Activated T-helper 2 cell treated with anti-CD3 and anti-CD28 coated beads, Interferon-gamma antibody, Interleukin-2, Interleukin-4, amounts not matched to agents 10 μg/mL and 5 μg/mL and 100 μg/mL, durations not matched to agents 14 hours and 24 hours and 36 hours (primary cell): ENCODE measurements around the gene MYO1H. TPM values are rescaled to one million over a fixed set of nuclear protein-coding genes. Genes with fewer than 3 reads are reported as not detected.
"Not testable (repeated sequence)": the region's sequence is repeated elsewhere in the genome, so short reads cannot be mapped to it uniquely, and the experiment has no call there.

Source experiments
- DNase-seq: peaks from one replicate; pipeline ENCODE4 v3.0.0; 2021; ENCODE audit warnings: low spot score
- H3K27ac Mint-ChIP-seq: one replicate; pipeline ENCODE4 v1.8.0; 2021; ENCODE audit warnings: mixed read lengths
- H3K27me3 Mint-ChIP-seq: one replicate; pipeline ENCODE4 v1.8.0; 2021; ENCODE audit warnings: low read depth, mixed read lengths
- H3K36me3 Mint-ChIP-seq: one replicate; pipeline ENCODE4 v1.8.0; 2021; ENCODE audit warnings: low read depth, mixed read lengths
- H3K4me1 Mint-ChIP-seq: one replicate; pipeline ENCODE4 v1.8.0; 2021; ENCODE audit warnings: low read depth, mixed read lengths
- H3K4me3 Mint-ChIP-seq: one replicate; pipeline ENCODE4 v1.8.0; 2021; ENCODE audit warnings: low read depth, mild to moderate bottlenecking, moderate library complexity, mixed read lengths
- H3K9me3 Mint-ChIP-seq: one replicate; pipeline ENCODE4 v1.8.0; 2021; ENCODE audit warnings: mixed read lengths
- intact Hi-C: fragments of 100-400 bp; cut with micrococcal nuclease; formaldehyde crosslinking; loops from one replicate; pipeline ENCODE4 v1.15.1; 2023
- total RNA-seq: library from RNA; stranded (reverse); gene quantifications from 2 replicates; pipeline ENCODE4 v1.2.3, GENCODE V29; 2022

Gene MYO1H
- total RNA-seq, 1 donor from 2014 or later, result not detected

DNA sequence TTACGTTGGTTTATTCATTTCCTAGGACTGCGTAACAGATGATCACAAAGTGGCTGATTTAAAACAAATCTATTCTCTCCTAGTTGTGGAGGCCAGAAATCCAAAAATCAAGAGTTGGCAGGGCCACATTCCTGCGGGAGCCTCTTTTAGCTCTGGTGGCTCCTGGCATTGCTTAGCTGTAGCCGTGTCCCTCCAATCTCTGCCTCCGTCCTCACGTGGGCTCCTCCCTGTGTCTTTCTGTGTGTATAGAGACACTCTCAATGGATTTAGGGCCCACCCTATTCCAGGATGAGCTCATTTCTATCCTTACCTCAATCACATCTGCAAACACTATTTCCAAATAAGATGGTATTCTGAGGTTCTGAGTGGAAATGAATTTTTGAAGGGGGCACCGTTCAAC lies 86.9 kb downstream of the MYO1H start:
- Mint-ChIP-seq H3K27ac (no peak overlapping the region), H3K27me3 (no peaks in the 10 kb centered on the region), H3K9me3 (no peaks in the 10 kb centered on the region), H3K4me1 (peaks cover 8% of the 10 kb centered on the region), H3K36me3 (no peaks in the 10 kb centered on the region), H3K4me3 (no peak overlapping the region)
- DNase-seq, result no peak
- intact Hi-C loops, result loop anchor here (5.0 kb wide), 1 partner anchor 43 kb away; the partner anchor contains the start of genes KCTD10 and UBE3B

DNA sequence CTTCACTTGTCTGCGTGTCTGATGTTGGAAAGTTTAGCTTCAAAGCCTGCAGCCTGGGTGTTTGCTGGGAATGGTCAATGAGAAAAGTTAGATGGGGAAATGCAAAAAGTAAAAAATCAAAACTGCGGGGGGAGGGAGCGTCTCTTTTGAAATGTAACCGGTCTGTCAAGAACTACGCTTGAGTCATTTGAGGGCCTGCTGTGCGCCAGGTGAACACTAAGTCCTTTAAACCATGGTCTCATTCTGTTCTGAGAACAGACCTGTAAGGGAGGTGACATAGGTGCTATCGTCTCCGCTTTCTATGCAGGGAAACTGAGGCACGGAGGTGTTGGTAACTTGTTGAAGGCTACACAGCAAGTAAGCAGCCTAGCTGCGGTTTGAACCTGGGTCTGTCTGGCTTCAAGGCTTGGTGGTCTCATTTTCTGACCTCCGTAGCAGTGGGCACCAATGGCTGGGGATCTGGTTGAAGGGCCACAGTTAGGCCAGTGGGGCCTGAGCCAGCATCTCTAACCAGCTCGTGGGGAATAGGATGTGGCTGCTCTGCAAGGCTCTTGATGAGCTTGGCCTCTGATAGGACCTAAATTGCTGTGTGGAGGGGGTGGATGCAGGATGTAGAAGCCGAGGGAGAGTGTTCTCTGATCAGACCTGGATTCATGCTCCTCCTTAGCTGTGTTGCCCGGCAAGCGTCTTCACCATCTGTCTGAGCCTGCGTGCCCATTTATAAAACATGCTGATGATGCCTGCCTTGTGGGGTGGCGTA lies 87.9 kb downstream of the MYO1H start:
- no peaks in the 10 kb centered on the region for H3K27me3 Mint-ChIP-seq
- peaks cover 8% of the 10 kb centered on the region for H3K4me1 Mint-ChIP-seq
- H3K4me3 Mint-ChIP-seq, result no peak overlapping the region
- intact Hi-C loops, result no loop called here
- no peaks in the 10 kb centered on the region for H3K36me3 Mint-ChIP-seq
- no peak for DNase-seq
- H3K27ac Mint-ChIP-seq, result no peak overlapping the region
- no peaks in the 10 kb centered on the region for H3K9me3 Mint-ChIP-seq

DNA sequence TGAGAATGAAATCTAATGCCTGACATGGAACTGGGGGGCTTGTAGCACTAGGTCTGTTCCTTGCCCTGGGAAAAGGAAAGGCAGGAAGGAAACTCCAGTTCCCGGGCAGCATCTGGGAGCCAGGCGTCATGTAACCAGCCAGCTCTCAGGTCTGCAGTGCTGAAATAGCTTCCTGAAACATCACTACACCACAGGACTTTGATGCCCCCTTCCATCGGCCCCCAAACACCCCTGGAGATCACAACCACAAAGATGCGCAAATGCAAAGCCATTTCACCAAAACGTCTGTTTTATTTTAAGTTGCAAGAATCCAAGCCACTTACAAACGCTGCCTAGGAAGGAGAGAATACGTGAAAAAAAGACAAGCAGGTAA lies 88.5 kb downstream of the MYO1H start:
- H3K27me3 Mint-ChIP-seq, result no peaks in the 10 kb centered on the region
- H3K4me3 Mint-ChIP-seq, result no peak overlapping the region
- H3K36me3 Mint-ChIP-seq, result no peaks in the 10 kb centered on the region
- DNase-seq, result no peak
- no peaks in the 10 kb centered on the region for H3K9me3 Mint-ChIP-seq
- peaks cover 8% of the 10 kb centered on the region for H3K4me1 Mint-ChIP-seq
- H3K27ac Mint-ChIP-seq, result no peak overlapping the region
- intact Hi-C loops, result no loop called here

DNA sequence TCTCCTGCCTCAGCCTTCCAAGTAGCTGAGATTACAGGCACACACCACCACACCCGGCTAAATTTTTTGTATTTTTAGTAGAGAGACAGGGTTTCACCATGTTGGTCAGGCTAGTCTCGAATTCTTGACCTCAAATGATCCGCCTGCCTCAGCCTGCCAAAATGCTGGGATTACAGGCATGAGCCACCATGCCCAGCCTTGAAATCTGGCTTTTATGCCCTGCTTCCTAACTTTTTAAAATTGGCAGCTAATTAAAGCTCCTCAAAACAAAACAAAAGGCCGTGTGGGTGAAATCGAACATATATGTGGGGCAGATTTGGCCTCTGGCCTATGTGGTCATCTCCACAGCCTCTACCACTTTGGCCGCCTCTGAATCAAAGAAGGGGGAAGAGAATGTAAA lies 91.5 kb downstream of the MYO1H start:
- intact Hi-C loops, result no loop called here
- Mint-ChIP-seq H3K27ac (no peak overlapping the region), H3K9me3 (no peaks in the 10 kb centered on the region), H3K27me3 (no peaks in the 10 kb centered on the region), H3K4me1 (no peaks in the 10 kb centered on the region), H3K36me3 (no peaks in the 10 kb centered on the region), H3K4me3 (no peak overlapping the region)
- DNase-seq, result no peak

DNA sequence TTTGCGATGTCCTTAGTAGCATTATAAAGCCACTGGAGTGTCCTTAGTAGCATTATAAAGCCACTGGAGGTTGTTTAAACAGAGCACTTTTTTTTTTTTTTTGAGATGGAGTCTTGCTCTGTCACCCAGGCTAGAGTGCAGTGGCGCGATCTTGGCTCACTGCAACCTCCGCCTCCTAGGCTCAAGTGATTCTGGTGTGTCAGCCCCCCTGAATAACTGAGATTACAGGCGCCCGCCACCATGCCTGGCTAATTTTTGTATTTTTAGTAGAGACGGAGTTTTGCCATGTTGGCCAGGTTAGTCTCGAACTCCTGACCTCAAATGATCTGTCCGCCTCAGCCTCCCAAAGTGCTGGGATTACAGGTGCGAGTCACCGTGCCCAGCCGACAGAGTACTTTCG lies 92.3 kb downstream of the MYO1H start:
- H3K36me3 Mint-ChIP-seq, H3K4me3 Mint-ChIP-seq, intact Hi-C loops, H3K27ac Mint-ChIP-seq, DNase-seq, H3K4me1 Mint-ChIP-seq, H3K9me3 Mint-ChIP-seq, H3K27me3 Mint-ChIP-seq: not testable (repeated sequence)

DNA sequence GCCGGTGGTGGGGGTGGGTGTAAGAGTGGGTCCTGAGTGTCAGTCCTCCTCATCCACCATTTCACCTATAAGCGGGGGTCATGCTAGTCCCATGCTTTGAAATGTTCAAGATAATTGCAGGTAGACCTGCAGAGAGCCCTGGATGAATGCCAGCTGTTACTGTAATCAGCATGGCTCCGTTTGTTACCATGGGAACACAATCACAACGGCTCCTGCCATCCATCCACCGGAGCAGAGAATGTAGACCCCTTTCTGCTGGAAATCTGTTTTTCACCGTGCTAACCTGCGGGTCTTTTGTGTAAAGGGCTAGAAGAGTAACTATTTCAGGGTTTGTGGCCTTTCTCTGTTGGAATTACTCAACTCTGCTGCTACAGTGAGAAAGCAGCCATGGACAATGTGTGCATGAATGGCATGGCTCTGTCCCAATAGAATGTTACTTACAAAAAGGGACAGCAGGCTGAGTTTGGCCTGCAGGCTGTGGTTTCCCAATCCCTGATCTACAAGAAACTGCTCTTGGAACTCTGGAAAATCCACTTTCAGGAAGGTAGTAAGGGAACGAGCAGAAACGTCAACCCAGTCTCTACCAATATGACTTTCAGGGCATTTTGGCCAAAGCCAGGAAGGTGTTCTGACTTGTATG lies 93.3 kb downstream of the MYO1H start:
- intact Hi-C loops, result no loop called here
- no peak overlapping the region for H3K4me3 Mint-ChIP-seq
- no peaks in the 10 kb centered on the region for H3K27me3 Mint-ChIP-seq
- no peaks in the 10 kb centered on the region for H3K36me3 Mint-ChIP-seq
- no peaks in the 10 kb centered on the region for H3K9me3 Mint-ChIP-seq
- H3K27ac Mint-ChIP-seq, result no peak overlapping the region
- no peak for DNase-seq
- no peaks in the 10 kb centered on the region for H3K4me1 Mint-ChIP-seq

DNA sequence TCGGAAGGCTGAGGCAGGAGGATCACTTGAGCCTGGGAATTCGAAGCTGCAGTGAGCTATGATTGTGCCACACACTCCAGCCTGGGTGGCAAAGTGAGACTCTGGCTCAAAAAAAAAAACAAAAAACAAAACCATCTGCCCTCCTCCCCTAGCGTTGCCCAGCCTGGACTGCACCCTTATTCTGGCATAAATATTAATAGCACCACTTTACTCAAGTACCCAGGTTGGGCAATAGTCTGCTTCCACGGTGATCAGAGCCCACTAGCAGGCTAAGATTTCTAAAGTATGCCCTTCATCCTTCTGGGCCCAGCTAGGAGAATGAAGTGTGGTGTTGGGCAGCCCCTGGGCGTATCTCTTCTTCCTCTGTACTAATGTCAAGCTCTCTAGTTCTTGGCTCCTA lies 96.1 kb downstream of the MYO1H start:
- Mint-ChIP-seq H3K4me3 (no peak overlapping the region), H3K36me3 (no peaks in the 10 kb centered on the region), H3K27me3 (no peaks in the 10 kb centered on the region), H3K9me3 (no peaks in the 10 kb centered on the region), H3K27ac (no peak overlapping the region), H3K4me1 (no peaks in the 10 kb centered on the region)
- no peak for DNase-seq
- intact Hi-C loops, result no loop called here

DNA sequence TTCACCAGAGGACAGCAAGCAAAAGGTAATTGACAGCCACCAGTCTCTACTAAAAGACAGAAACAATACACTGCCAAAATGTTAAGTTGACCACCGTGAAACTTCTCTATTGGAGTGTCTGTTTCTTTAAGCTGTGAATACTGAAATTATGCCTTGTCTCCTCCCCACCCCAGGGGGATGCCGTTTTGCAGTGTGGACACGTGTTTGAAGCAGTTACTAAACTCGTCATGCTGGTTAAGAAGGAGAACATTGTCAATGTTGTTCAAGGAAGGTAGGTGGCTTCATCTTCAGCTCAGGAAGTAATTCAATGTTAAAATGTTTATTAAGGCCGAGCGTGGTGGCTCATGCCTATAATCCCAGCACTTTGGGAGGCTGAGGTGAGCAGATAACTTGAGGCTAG lies 96.6 kb downstream of the MYO1H start:
- intact Hi-C loops, result no loop called here
- no peak for DNase-seq
- no peak overlapping the region for H3K27ac Mint-ChIP-seq
- no peak overlapping the region for H3K4me3 Mint-ChIP-seq
- H3K4me1 Mint-ChIP-seq, result no peaks in the 10 kb centered on the region
- H3K27me3 Mint-ChIP-seq, result no peaks in the 10 kb centered on the region
- no peaks in the 10 kb centered on the region for H3K9me3 Mint-ChIP-seq
- no peaks in the 10 kb centered on the region for H3K36me3 Mint-ChIP-seq

DNA sequence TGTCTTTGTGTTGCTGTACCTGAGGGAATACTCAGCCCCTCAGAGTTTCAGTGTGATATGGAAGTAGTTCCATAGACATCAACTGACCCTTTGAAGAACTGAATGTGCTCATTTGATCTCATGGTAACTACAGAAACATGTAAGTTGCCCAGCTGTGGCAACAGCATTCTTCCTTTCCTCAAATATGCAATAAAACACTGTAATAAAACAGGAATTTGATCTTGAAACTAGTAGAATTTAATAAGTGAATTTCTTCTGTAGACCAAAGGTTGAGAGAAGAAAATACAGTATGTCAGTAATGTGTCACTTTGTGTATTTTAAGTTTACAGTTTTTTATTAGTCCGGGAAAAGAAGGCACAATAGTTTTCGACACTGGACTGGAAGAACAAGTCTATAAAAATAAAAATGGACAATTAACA lies 97.5 kb downstream of the MYO1H start:
- H3K36me3 Mint-ChIP-seq, result peaks cover 6% of the 10 kb centered on the region
- no peaks in the 10 kb centered on the region for H3K4me1 Mint-ChIP-seq
- intact Hi-C loops, result no loop called here
- no peak for DNase-seq
- H3K27me3 Mint-ChIP-seq, result no peaks in the 10 kb centered on the region
- no peak overlapping the region for H3K4me3 Mint-ChIP-seq
- H3K9me3 Mint-ChIP-seq, result no peaks in the 10 kb centered on the region
- H3K27ac Mint-ChIP-seq, result no peak overlapping the region

DNA sequence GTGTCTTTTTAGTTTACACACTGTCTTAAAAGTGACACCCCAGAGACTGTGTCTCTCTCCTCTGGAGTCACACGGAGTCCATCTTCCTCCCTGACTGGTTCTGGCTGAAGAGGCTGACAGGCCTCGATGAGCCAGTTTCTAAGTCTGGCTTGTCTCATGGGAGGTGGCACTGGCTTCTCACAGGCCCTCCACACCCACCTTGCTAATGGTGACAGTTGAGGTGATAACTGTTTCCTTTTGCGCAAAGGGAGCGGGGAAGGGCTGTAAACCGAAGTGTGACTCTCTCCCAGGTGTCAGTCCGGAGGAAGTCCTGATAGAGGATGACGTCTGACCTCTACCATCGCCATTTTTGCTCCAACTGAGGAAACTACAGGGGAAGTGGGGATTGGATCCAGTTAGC lies 99.2 kb downstream of the MYO1H start:
- Mint-ChIP-seq H3K27me3 (no peaks in the 10 kb centered on the region), H3K4me3 (no peak overlapping the region), H3K9me3 (no peaks in the 10 kb centered on the region), H3K27ac (no peak overlapping the region), H3K36me3 (peaks cover 17% of the 10 kb centered on the region), H3K4me1 (no peaks in the 10 kb centered on the region)
- intact Hi-C loops, result no loop called here
- no peak for DNase-seq

DNA sequence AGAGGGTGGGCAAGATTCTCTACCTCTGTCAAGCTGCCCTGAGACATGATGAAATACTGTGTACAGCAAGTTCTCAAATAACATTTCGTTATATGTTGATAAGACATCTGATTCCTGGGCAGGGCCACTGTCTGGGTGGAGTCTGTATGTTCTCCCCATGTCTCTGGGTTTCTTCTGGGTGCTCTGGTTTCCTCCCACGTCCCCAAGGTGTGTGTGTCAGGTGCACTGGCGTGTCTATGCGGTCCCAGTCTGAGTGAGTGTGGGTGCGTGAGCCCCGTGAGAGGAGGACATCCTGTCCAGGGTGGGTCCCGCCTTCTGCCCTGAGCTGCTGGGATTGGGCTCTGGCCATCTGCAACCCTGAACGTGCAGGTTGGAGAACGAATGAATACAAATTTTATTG lies 99.8 kb downstream of the MYO1H start:
- intact Hi-C loops, result no loop called here
- H3K27me3 Mint-ChIP-seq, result no peaks in the 10 kb centered on the region
- no peaks in the 10 kb centered on the region for H3K9me3 Mint-ChIP-seq
- no peak overlapping the region for H3K27ac Mint-ChIP-seq
- H3K36me3 Mint-ChIP-seq, result peaks cover 23% of the 10 kb centered on the region
- no peaks in the 10 kb centered on the region for H3K4me1 Mint-ChIP-seq
- no peak for DNase-seq
- H3K4me3 Mint-ChIP-seq, result no peak overlapping the region

DNA sequence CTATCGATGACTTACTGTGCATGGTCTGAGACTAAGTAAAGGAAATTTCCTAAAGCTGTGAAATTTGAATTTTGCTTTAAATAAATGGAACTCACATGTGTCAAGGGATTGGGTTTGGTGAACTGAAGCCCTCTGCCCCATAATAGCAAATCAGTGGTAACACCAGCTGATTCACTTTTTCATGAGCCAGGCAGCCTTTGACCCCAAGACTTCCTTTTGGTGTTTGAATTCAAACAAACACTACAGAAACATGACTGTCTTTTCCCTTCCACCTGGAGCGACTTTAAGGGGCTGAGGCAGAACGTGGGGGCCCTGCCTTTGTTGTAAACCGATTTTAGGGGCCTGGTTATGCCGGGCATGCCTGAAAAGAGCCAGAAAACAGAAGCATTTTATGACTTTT lies 100.6 kb downstream of the MYO1H start:
- peaks cover 23% of the 10 kb centered on the region for H3K36me3 Mint-ChIP-seq
- intact Hi-C loops, result no loop called here
- no peak overlapping the region for H3K27ac Mint-ChIP-seq
- H3K4me3 Mint-ChIP-seq, result no peak overlapping the region
- no peaks in the 10 kb centered on the region for H3K9me3 Mint-ChIP-seq
- H3K4me1 Mint-ChIP-seq, result no peaks in the 10 kb centered on the region
- DNase-seq, result no peak
- no peaks in the 10 kb centered on the region for H3K27me3 Mint-ChIP-seq

DNA sequence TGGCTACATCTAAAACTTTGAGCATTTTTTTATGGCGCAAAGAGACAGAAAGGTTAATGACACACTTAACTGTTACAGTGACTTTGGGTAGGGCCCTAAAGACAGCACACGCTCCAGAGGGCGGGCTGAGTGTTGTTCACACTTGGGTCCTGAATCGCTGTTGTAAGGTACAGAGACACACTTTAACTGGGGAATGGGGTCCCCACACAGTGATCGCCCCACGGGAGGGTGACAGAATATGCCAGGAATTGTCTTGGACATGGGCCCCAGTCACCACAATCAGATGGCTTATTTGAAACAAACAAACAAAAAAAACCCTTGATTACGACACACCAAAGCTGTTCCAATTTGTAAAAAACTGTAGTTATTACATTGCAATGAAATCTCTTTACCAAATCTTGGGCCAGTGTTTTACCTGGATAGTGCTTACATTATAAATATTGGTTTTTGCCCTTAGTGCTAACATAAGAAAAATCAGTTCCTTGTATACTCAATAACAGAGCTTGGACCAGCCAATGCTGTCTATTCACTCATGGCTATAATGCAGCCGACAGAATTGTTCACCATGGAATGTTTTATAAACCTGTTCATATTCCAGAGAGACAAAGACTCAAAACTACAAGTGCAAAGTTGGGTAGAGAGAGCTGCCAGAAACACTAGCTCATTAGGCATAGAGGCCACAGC lies 101.1 kb downstream of the MYO1H start:
- H3K9me3 Mint-ChIP-seq, result no peaks in the 10 kb centered on the region
- no peak overlapping the region for H3K27ac Mint-ChIP-seq
- H3K4me3 Mint-ChIP-seq, result no peak overlapping the region
- DNase-seq, result no peak
- H3K4me1 Mint-ChIP-seq, result no peaks in the 10 kb centered on the region
- peaks cover 28% of the 10 kb centered on the region for H3K36me3 Mint-ChIP-seq
- no peaks in the 10 kb centered on the region for H3K27me3 Mint-ChIP-seq
- intact Hi-C loops, result no loop called here
